SK-N-SH treated with all-trans-retinoic acid at 6 μM for 48 hours (cell line): ENCODE measurements around the gene CCDC73.

Source experiments
- BACH2 ChIP-seq: fragments of 250-450 bp; sonication (Bioruptor Pico); IDR thresholded peaks from 2 replicates; pipeline ENCODE4 v1.9.0; 2021; ENCODE audit warnings: mild to moderate bottlenecking, borderline replicate concordance
- CSDC2 ChIP-seq: fragments of 250-450 bp; sonication (Bioruptor Pico); IDR thresholded peaks from 2 replicates; pipeline ENCODE4 v1.5.0; 2020; ENCODE audit warnings: mild to moderate bottlenecking, moderate library complexity
- GLIS3 ChIP-seq: fragments of 250-450 bp; sonication (Bioruptor Pico); IDR thresholded peaks from 2 replicates; pipeline ENCODE4 v1.5.0; 2020; ENCODE audit warnings: mild to moderate bottlenecking, moderate library complexity
- ISL1 ChIP-seq: fragments of 250-450 bp; sonication (Bioruptor Pico); IDR thresholded peaks from 2 replicates; pipeline ENCODE4 v2.1.2; 2022; ENCODE audit warnings: mild to moderate bottlenecking, moderate library complexity
- PPARA ChIP-seq: fragments of 250-450 bp; sonication (Bioruptor Pico); IDR thresholded peaks from 2 replicates; pipeline ENCODE4 v1.5.0; 2020; ENCODE audit warnings: mild to moderate bottlenecking, borderline replicate concordance
- RARB ChIP-seq: fragments of 250-450 bp; sonication (Bioruptor Pico); IDR thresholded peaks from 2 replicates; pipeline ENCODE4 v1.8.0; 2021; ENCODE audit warnings: mild to moderate bottlenecking, moderate library complexity
- TCF4 ChIP-seq: fragments of 250-450 bp; sonication (Bioruptor Pico); IDR thresholded peaks from 2 replicates; pipeline ENCODE4 v1.8.0; 2021; ENCODE audit warnings: mild to moderate bottlenecking, moderate library complexity, borderline replicate concordance
- ZFP3 ChIP-seq: fragments of 250-450 bp; sonication (Bioruptor Pico); IDR thresholded peaks from 2 replicates; pipeline ENCODE4 v1.5.0; 2020; ENCODE audit warnings: mild to moderate bottlenecking, moderate library complexity
- ZNF8 ChIP-seq: fragments of 450-650 bp; formaldehyde crosslinking; IDR thresholded peaks from 2 replicates; pipeline ENCODE4 v1.5.0; 2020; ENCODE audit warnings: mild to moderate bottlenecking, moderate library complexity

DNA sequence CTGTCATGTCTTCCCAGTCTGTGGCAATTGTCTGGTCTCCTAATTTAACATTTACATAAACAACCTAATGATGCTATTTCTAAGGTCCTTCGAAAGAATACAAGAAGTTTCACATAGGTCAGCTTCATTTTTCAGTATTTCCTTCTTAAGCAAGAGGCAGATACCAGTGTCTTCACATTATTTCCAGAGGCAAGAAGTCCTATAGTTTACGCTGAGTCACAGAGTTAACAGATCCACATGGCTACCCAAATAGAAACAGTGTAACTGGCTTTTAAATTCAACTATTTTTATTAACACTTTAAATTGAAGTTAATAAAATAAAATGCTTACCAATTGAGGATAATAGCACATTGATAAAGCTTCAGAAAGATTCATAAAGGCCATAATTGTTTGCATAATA, 46.1 kb upstream of the CCDC73 start:
- TF ChIP-seq BACH2 (no peak), GLIS3 (CRISPR knock-in tag) (no peak), TCF4 (CRISPR knock-in tag) (no peak), ZNF8 (CRISPR knock-in tag) (no peak), RARB (CRISPR knock-in tag) (no peak), CSDC2 (no peak), ISL1 (CRISPR knock-in tag) (no peak), ZFP3 (CRISPR knock-in tag) (no peak), PPARA (CRISPR knock-in tag) (no peak)
